ENCODE data around the gene KAZN.

GRCh38 chr1:14634486-14634885 is 36.0 kb downstream of the KAZN start:
- TF ChIP-seq, protein P1, sequence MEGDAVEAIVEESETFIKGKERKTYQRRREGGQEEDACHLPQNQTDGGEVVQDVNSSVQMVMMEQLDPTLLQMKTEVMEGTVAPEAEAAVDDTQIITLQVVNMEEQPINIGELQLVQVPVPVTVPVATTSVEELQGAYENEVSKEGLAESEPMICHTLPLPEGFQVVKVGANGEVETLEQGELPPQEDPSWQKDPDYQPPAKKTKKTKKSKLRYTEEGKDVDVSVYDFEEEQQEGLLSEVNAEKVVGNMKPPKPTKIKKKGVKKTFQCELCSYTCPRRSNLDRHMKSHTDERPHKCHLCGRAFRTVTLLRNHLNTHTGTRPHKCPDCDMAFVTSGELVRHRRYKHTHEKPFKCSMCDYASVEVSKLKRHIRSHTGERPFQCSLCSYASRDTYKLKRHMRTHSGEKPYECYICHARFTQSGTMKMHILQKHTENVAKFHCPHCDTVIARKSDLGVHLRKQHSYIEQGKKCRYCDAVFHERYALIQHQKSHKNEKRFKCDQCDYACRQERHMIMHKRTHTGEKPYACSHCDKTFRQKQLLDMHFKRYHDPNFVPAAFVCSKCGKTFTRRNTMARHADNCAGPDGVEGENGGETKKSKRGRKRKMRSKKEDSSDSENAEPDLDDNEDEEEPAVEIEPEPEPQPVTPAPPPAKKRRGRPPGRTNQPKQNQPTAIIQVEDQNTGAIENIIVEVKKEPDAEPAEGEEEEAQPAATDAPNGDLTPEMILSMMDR (IDR thresholded peaks at IDR 0.05; ENCODE audit: insufficient read depth, low read depth, low read length) = no peak
- no peak for TF ChIP-seq EZH2 (IDR thresholded peaks at IDR 0.05; ENCODE audit: insufficient read depth, low read length)
